DND-41 (cell line): ENCODE data around the gene LOXL3.

Source experiments
- ATAC-seq: fragments of 200-7000 bp; cut with Tn5 transposase; 3 replicates; pipeline ENCODE4 v1.9.1; 2021; ENCODE audit warnings: low read depth; ENCODE audit not compliant: insufficient read depth
- DNase-seq: peaks from one replicate; pipeline ENCODE4 v3.0.0-alpha.2; 2020
- H2AFZ ChIP-seq: 2 replicates; pipeline ENCODE4 v1.6.0; 2012; ENCODE audit warnings: low read depth, low read length
- H3K27ac ChIP-seq: 2 replicates; pipeline ENCODE4 v1.5.1; 2012; ENCODE audit warnings: low read length, inconsistent platforms
- H3K27me3 ChIP-seq: fragments of 200-600 bp; sonication (generic); 2 replicates; pipeline ENCODE4 v1.6.0; 2012; ENCODE audit warnings: low read length, mild to moderate bottlenecking, inconsistent platforms; ENCODE audit not compliant: insufficient read depth, poor library complexity
- H3K36me3 ChIP-seq: 2 replicates; pipeline ENCODE4 v1.5.1; 2012; ENCODE audit warnings: low read length, inconsistent platforms; ENCODE audit not compliant: insufficient read depth
- H3K4me1 ChIP-seq: 2 replicates; pipeline ENCODE4 v1.5.1; 2012; ENCODE audit warnings: mild to moderate bottlenecking, low read length; ENCODE audit not compliant: insufficient read depth
- H3K4me2 ChIP-seq: 2 replicates; pipeline ENCODE4 v1.6.0; 2012; ENCODE audit warnings: mild to moderate bottlenecking, moderate library complexity, low read length, inconsistent platforms; ENCODE audit not compliant: insufficient read depth
- H3K4me3 ChIP-seq, 2 experiments: fragments of 200-600 bp in 1 of 2; shearing (Covaris generic) in 1 of 2; 2 replicates each; pipeline ENCODE4 v1.5.1; 2012 to 2016; ENCODE audit warnings: inconsistent platforms in 2 of 2, low read length in 2 of 2, mild to moderate bottlenecking in 2 of 2, low read depth in 1 of 2, moderate library complexity in 1 of 2
- H3K79me2 ChIP-seq: 2 replicates; pipeline ENCODE4 v1.6.0; 2012; ENCODE audit warnings: low read length, inconsistent platforms; ENCODE audit not compliant: insufficient read depth
- H3K9ac ChIP-seq: 2 replicates; pipeline ENCODE4 v1.6.0; 2012; ENCODE audit warnings: low read depth, mild to moderate bottlenecking, inconsistent platforms, low read length, moderate library complexity
- H3K9me3 ChIP-seq: 2 replicates; pipeline ENCODE4 v1.5.1; 2012; ENCODE audit warnings: low read length, moderate library complexity, mild to moderate bottlenecking, inconsistent platforms; ENCODE audit not compliant: insufficient read depth, severe bottlenecking
- H4K20me1 ChIP-seq: 2 replicates; pipeline ENCODE4 v1.6.0; 2012; ENCODE audit warnings: low read length; ENCODE audit not compliant: insufficient read depth
- CTCF ChIP-seq: IDR thresholded peaks from 2 replicates; pipeline ENCODE4 v1.5.1; 2012; ENCODE audit warnings: borderline replicate concordance, low read length, moderate library complexity, mild to moderate bottlenecking; ENCODE audit not compliant: poor library complexity, severe bottlenecking; ENCODE audit errors: extremely low read depth
- EZH2 ChIP-seq: IDR thresholded peaks from 3 replicates; pipeline ENCODE4 v1.6.1; 2012; ENCODE audit warnings: borderline replicate concordance, low read depth, mild to moderate bottlenecking, moderate library complexity, low read length, inconsistent platforms; ENCODE audit not compliant: severe bottlenecking

Gene LOXL3

GRCh38 chr2:74577448-74577847, 23.7 kb upstream of the LOXL3 start:
- DNase-seq (no peak), ATAC-seq (no peak; the same call in 2 of the 3 replicates)
- Histone ChIP-seq H3K27me3 (no peaks in the 10 kb centered on the region), H3K79me2 (no peaks in the 10 kb centered on the region), H2AFZ (no peak overlapping the region), H3K9ac (no peak overlapping the region), H3K4me2 (no peak overlapping the region), H3K4me3 (no peak overlapping the region), H4K20me1 (no peaks in the 10 kb centered on the region), H3K4me1 (peaks cover 16% of the 10 kb centered on the region), H3K27ac (no peak overlapping the region), H3K9me3 (no peaks in the 10 kb centered on the region), H3K36me3 (no peaks in the 10 kb centered on the region)
- TF ChIP-seq EZH2 (no peak), CTCF (no peak)

GRCh38 chr2:74576863-74577229, 23.1 kb upstream of the LOXL3 start:
- Histone ChIP-seq H3K27ac (no peak overlapping the region), H3K4me2 (no peak overlapping the region), H3K36me3 (no peaks in the 10 kb centered on the region), H3K4me3 (no peak overlapping the region), H3K4me1 (peaks cover 16% of the 10 kb centered on the region), H3K79me2 (no peaks in the 10 kb centered on the region), H3K9me3 (no peaks in the 10 kb centered on the region), H3K27me3 (no peaks in the 10 kb centered on the region), H3K9ac (no peak overlapping the region), H2AFZ (no peak overlapping the region), H4K20me1 (no peaks in the 10 kb centered on the region)
- DNase-seq (no peak), ATAC-seq (no peak)
- TF ChIP-seq CTCF = no peak
- TF ChIP-seq EZH2 = no peak

- TF ChIP-seq EZH2 (no peak), CTCF (no peak)
- H3K4me2 ChIP-seq = no peak overlapping the region
- H3K27ac ChIP-seq = no peak overlapping the region
- H3K36me3 ChIP-seq = no peaks in the 10 kb centered on the region
- peaks cover 16% of the 10 kb centered on the region for H3K4me1 ChIP-seq
- H2AFZ ChIP-seq = no peak overlapping the region
- no peak overlapping the region for H3K9ac ChIP-seq
- H3K4me3 ChIP-seq = no peak overlapping the region
- no peaks in the 10 kb centered on the region for H3K9me3 ChIP-seq
- H3K27me3 ChIP-seq = no peaks in the 10 kb centered on the region
- no peaks in the 10 kb centered on the region for H3K79me2 ChIP-seq
- DNase-seq (no peak), ATAC-seq (no peak)
- no peaks in the 10 kb centered on the region for H4K20me1 ChIP-seq
These were observed 22.6 kb upstream of the LOXL3 start for GRCh38 chr2:74576211-74576862.

GRCh38 chr2:74575320-74575719, 21.6 kb upstream of the LOXL3 start:
- ATAC-seq = no peak
- DNase-seq = no peak
- H3K36me3 ChIP-seq = no peaks in the 10 kb centered on the region
- H3K4me3 ChIP-seq = no peak overlapping the region
- no peaks in the 10 kb centered on the region for H3K9me3 ChIP-seq
- TF ChIP-seq EZH2 (no peak), CTCF (no peak)
- no peaks in the 10 kb centered on the region for H3K79me2 ChIP-seq
- H3K4me2 ChIP-seq = no peak overlapping the region
- no peak overlapping the region for H3K27ac ChIP-seq
- peaks cover 16% of the 10 kb centered on the region for H3K4me1 ChIP-seq
- no peaks in the 10 kb centered on the region for H4K20me1 ChIP-seq
- 0 out of 2 replicates have a peak overlapping the region, but pooled peaks have one; percentile 2 for H2AFZ ChIP-seq
- H3K27me3 ChIP-seq = no peaks in the 10 kb centered on the region
- no peak overlapping the region for H3K9ac ChIP-seq
